HEK293 (cell line): ENCODE data around the gene PIK3R2.

Experiments
- CTCF ChIA-PET: fragments of 350-600 bp; formaldehyde crosslinking; extraction: SDS; loops from one replicate; lab custom pipeline; 2021; ENCODE audit warnings: antibody characterized with exemption; lab: Yijun Ruan, JAX
- POLR2A ChIA-PET: fragments of 300-600 bp; formaldehyde crosslinking; extraction: SDS; loops from one replicate; lab custom pipeline; 2020; ENCODE audit warnings: antibody characterized with exemption, inconsistent platforms; lab: Yijun Ruan, JAX
- H3K27ac ChIP-seq: fragments of 200-500 bp; sonication (Bioruptor generic); 2 replicates; pipeline ENCODE4 v1.5.1; 2014; ENCODE audit warnings: low read depth, low read length, control low read depth, inconsistent platforms; ENCODE audit errors: extremely low read depth
- H3K36me3 ChIP-seq, 2 experiments: fragments of 200-500 bp in 1 of 2; sonication (Bioruptor generic) in 1 of 2; 1 replicate in 1 of 2; 2 replicates in 1 of 2; pipeline ENCODE4 v1.5.1; 2014 to 2017; ENCODE audit warnings: inconsistent platforms in 2 of 2, low read length in 2 of 2; ENCODE audit not compliant: control insufficient read depth in 2 of 2, insufficient read depth in 1 of 2
- H3K4me1 ChIP-seq: fragments of 200-500 bp; sonication (Bioruptor generic); 2 replicates; pipeline ENCODE4 v1.5.1; 2014; ENCODE audit warnings: mild to moderate bottlenecking, low read length, inconsistent platforms; ENCODE audit not compliant: control insufficient read depth, insufficient read depth
- H3K4me3 ChIP-seq: 2 replicates; pipeline ENCODE4 v1.5.1; 2011; ENCODE audit warnings: low read depth, mild to moderate bottlenecking, control low read depth, low read length, moderate library complexity
- H3K9me3 ChIP-seq: fragments of 200-500 bp; sonication (Bioruptor generic); 2 replicates; pipeline ENCODE4 v1.5.1; 2014; ENCODE audit warnings: low read depth, low read length, inconsistent platforms; ENCODE audit not compliant: control insufficient read depth, insufficient read depth
- EGR2 ChIP-seq: fragments of 450-650 bp; formaldehyde crosslinking; IDR thresholded peaks from 2 replicates; pipeline ENCODE4 v1.5.1; 2016; ENCODE audit warnings: low read depth, missing biosample characterization, missing genetic modification characterization
- GLIS1 ChIP-seq: fragments of 450-650 bp; formaldehyde crosslinking; IDR thresholded peaks from 2 replicates; pipeline ENCODE4 v1.5.1; 2016; ENCODE audit warnings: missing biosample characterization, missing genetic modification characterization
- GLIS2 ChIP-seq: fragments of 450-650 bp; formaldehyde crosslinking; IDR thresholded peaks from 2 replicates; pipeline ENCODE4 v1.5.1; 2016; ENCODE audit warnings: missing biosample characterization, missing genetic modification characterization
- HOXC10 ChIP-seq: sonication (generic); formaldehyde crosslinking; IDR thresholded peaks from 2 replicates; pipeline ENCODE4 v1.8.1; 2023; ENCODE audit warnings: mild to moderate bottlenecking, missing genetic modification reagents
- HOXD13 ChIP-seq: sonication (generic); formaldehyde crosslinking; IDR thresholded peaks from 2 replicates; pipeline ENCODE4 v1.8.0; 2022; ENCODE audit warnings: missing genetic modification reagents, borderline replicate concordance
- SP2 ChIP-seq: fragments of 450-650 bp; formaldehyde crosslinking; IDR thresholded peaks from 2 replicates; pipeline ENCODE4 v1.5.1; 2016; ENCODE audit warnings: missing biosample characterization, missing genetic modification characterization
- ZFHX2 ChIP-seq: fragments of 450-650 bp; formaldehyde crosslinking; conservative IDR thresholded peaks from 2 replicates; pipeline ENCODE4 v1.5.1; 2016; ENCODE audit warnings: missing biosample characterization, missing genetic modification characterization
- ZNF16 ChIP-seq: fragments of 450-650 bp; formaldehyde crosslinking; IDR thresholded peaks from 2 replicates; pipeline ENCODE4 v1.5.1; 2016; ENCODE audit warnings: low read depth, missing biosample characterization, missing genetic modification characterization
- ZNF266 ChIP-seq: fragments of 450-650 bp; formaldehyde crosslinking; IDR thresholded peaks from 2 replicates; pipeline ENCODE4 v1.5.1; 2016; ENCODE audit warnings: missing biosample characterization, missing genetic modification characterization, low read depth
- ZNF292 ChIP-seq: fragments of 450-650 bp; formaldehyde crosslinking; IDR thresholded peaks from 2 replicates; pipeline ENCODE4 v1.5.1; 2016; ENCODE audit warnings: low read depth, missing biosample characterization, missing genetic modification characterization, borderline replicate concordance
- ZNF335 ChIP-seq: fragments of 450-650 bp; formaldehyde crosslinking; conservative IDR thresholded peaks from 2 replicates; pipeline ENCODE4 v1.5.1; 2016; ENCODE audit warnings: missing biosample characterization, missing genetic modification characterization
- ZNF341 ChIP-seq: fragments of 450-650 bp; formaldehyde crosslinking; IDR thresholded peaks from 2 replicates; pipeline ENCODE4; 2016; ENCODE audit warnings: low read depth, missing biosample characterization, missing genetic modification characterization
- ZNF391 ChIP-seq: fragments of 450-650 bp; formaldehyde crosslinking; IDR thresholded peaks from 2 replicates; pipeline ENCODE4 v1.5.1; 2016; ENCODE audit warnings: low read depth, missing biosample characterization, missing genetic modification characterization, borderline replicate concordance
- ZNF416 ChIP-seq: fragments of 450-650 bp; formaldehyde crosslinking; IDR thresholded peaks from 2 replicates; pipeline ENCODE4 v1.5.1; 2016; ENCODE audit warnings: missing biosample characterization, missing genetic modification characterization
- ZNF433 ChIP-seq: fragments of 450-650 bp; formaldehyde crosslinking; IDR thresholded peaks from 2 replicates; pipeline ENCODE4 v1.5.1; 2016; ENCODE audit warnings: missing biosample characterization, missing genetic modification characterization, low read depth
- ZNF558 ChIP-seq: fragments of 450-650 bp; formaldehyde crosslinking; IDR thresholded peaks from 2 replicates; pipeline ENCODE4 v1.5.1; 2016; ENCODE audit warnings: missing biosample characterization, missing genetic modification characterization
- ZNF621 ChIP-seq: fragments of 450-650 bp; formaldehyde crosslinking; IDR thresholded peaks from 2 replicates; pipeline ENCODE4 v1.5.1; 2017; ENCODE audit warnings: missing biosample characterization, missing genetic modification characterization
- ZNF626 ChIP-seq: fragments of 450-650 bp; sonication (Bioruptor Pico); formaldehyde crosslinking; IDR thresholded peaks from 2 replicates; pipeline ENCODE4 v1.5.1; 2018; ENCODE audit warnings: missing biosample characterization, missing genetic modification characterization, inconsistent platforms
- ZNF791 ChIP-seq: fragments of 450-650 bp; formaldehyde crosslinking; IDR thresholded peaks from 2 replicates; pipeline ENCODE4 v1.5.1; 2016; ENCODE audit warnings: missing biosample characterization, missing genetic modification characterization
- TF ChIP-seq, protein P1 (sequence below): fragments of 450-650 bp; formaldehyde crosslinking; IDR thresholded peaks from 2 replicates; pipeline ENCODE4 v1.5.1; 2017; ENCODE audit warnings: missing biosample characterization, missing genetic modification characterization
- TF ChIP-seq, protein P2 (sequence below): fragments of 450-650 bp; formaldehyde crosslinking; IDR thresholded peaks from 2 replicates; pipeline ENCODE4 v1.5.1; 2016; ENCODE audit warnings: missing biosample characterization, missing genetic modification characterization
- TF ChIP-seq, protein P3 (sequence below): fragments of 450-650 bp; formaldehyde crosslinking; IDR thresholded peaks from 2 replicates; pipeline ENCODE4 v1.5.1; 2016; ENCODE audit warnings: missing biosample characterization, missing genetic modification characterization

PIK3R2 gene

DNA sequence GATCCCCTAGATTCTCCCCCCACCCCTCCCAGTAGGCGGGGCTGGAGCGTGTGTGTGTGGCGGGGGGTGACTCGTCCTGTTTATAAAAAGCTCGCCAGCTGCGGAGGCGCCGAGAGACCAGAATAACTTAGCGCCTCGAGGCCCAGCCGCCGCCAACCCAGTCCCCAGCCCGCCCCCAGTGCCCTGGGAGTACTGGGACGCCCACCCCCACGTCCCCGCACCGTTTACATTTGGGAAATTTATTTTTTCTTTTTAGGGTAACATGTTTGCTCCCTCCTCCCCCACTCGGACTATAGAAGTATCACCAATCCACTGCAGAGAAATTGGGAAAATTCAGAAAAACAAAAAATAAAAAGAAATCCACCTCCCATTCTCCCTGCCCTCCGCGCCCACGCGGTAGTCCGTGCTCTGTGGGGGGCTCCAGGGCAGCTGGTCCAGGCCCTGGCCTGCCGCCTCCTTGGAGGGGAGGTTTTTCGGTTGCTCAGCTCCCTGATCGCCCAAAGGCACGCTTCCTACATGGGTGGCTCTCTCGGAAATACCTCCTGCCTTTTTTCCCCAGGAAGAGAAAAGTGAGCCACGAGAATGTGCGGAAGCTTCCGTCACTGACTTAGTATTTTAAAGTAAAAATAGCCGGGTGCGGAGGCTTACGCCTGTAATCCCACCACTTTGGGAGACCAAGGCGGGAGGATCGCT lies 52.4 kb downstream of the PIK3R2 start:
- ChIA-PET CTCF (interaction anchor here (0.6 to 8.5 kb wide), 7 partner anchors 14 to 92 kb away, joined by 3 to 121 read pairs (median 4); a partner anchor contains a TSS), POLR2A (interaction anchor here (0.9 to 3.1 kb wide), 5 partner anchors 12 to 75 kb away, joined by 3 to 30 read pairs (median 4); partner anchors contain the start of genes JUND and MPV17L2)
- peak; percentile 43 for TF ChIP-seq SP2
- TF ChIP-seq ZFHX2 (tag by site-specific recombination), result peak; percentile 93
- TF ChIP-seq ZNF621, result no peak
- TF ChIP-seq GLIS2 (tag by site-specific recombination), result peak; percentile 69
- TF ChIP-seq, protein P1, sequence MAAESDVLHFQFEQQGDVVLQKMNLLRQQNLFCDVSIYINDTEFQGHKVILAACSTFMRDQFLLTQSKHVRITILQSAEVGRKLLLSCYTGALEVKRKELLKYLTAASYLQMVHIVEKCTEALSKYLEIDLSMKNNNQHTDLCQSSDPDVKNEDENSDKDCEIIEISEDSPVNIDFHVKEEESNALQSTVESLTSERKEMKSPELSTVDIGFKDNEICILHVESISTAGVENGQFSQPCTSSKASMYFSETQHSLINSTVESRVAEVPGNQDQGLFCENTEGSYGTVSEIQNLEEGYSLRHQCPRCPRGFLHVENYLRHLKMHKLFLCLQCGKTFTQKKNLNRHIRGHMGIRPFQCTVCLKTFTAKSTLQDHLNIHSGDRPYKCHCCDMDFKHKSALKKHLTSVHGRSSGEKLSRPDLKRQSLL (tag by site-specific recombination), result no peak
- peak; percentile 93 for TF ChIP-seq GLIS1
- TF ChIP-seq, protein P2, sequence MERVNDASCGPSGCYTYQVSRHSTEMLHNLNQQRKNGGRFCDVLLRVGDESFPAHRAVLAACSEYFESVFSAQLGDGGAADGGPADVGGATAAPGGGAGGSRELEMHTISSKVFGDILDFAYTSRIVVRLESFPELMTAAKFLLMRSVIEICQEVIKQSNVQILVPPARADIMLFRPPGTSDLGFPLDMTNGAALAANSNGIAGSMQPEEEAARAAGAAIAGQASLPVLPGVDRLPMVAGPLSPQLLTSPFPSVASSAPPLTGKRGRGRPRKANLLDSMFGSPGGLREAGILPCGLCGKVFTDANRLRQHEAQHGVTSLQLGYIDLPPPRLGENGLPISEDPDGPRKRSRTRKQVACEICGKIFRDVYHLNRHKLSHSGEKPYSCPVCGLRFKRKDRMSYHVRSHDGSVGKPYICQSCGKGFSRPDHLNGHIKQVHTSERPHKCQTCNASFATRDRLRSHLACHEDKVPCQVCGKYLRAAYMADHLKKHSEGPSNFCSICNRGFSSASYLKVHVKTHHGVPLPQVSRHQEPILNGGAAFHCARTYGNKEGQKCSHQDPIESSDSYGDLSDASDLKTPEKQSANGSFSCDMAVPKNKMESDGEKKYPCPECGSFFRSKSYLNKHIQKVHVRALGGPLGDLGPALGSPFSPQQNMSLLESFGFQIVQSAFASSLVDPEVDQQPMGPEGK (tag by site-specific recombination), result peak; percentile 45; the same call in 1 of the 2 replicates
- TF ChIP-seq EGR2 (tag by site-specific recombination), result peak; percentile 90
- TF ChIP-seq ZNF335 (tag by site-specific recombination), result no peak
- TF ChIP-seq ZNF292, result no peak
- Histone ChIP-seq H3K27ac (peak overlapping the region; percentile 60), H3K9me3 (no peaks in the 10 kb centered on the region), H3K4me1 (peaks cover 8% of the 10 kb centered on the region), H3K4me3 (peak overlapping the region; percentile 36), H3K36me3 (peaks cover 0 to 5% of the 10 kb centered on the region in 2 experiments; a peak in 1 of 3 replicates)

DNA sequence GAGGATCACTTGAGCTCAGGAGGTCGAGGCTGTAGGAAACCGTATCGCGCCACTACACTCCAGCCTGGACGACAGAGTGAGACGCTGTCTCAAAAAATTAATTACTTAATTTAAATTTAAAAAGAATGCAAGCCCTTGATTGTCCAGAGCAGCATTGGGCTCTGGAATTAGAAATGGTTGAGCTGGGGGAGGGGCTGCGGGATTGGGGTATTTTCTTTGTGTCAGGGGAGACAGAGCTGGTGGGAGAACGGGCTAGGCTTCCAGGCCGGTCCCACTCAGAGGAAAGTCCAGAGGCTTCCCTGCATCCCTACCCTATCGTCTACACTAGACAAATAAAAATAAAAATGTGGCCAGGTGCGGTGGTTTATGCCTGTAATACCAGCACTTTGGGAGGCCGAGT lies 53.1 kb downstream of the PIK3R2 start:
- CTCF ChIA-PET, result interaction anchor here (1.1 to 8.5 kb wide), 4 partner anchors 14 to 73 kb away, joined by 4 to 121 read pairs (median 8); a partner anchor contains a TSS
- Histone ChIP-seq H3K4me3 (no peak overlapping the region), H3K9me3 (no peaks in the 10 kb centered on the region), H3K27ac (no peak overlapping the region), H3K36me3 (peaks cover 0 to 3% of the 10 kb centered on the region in 2 experiments; a peak in 1 of 3 replicates), H3K4me1 (peaks cover 8% of the 10 kb centered on the region)
- TF ChIP-seq HOXC10 (CRISPR knock-in tag), result no peak
- TF ChIP-seq ZNF626 (tag by site-specific recombination), result no peak
- no peak for TF ChIP-seq ZNF391
- TF ChIP-seq ZNF16 (tag by site-specific recombination), result no peak
- TF ChIP-seq ZNF416, result no peak
- no peak for TF ChIP-seq SP2
- TF ChIP-seq ZNF558 (tag by site-specific recombination), result no peak
- no peak for TF ChIP-seq ZNF433
- POLR2A ChIA-PET, result interaction anchor here (0.7 to 3.1 kb wide), 4 partner anchors 27 to 75 kb away, joined by 4 to 30 read pairs (median 4); partner anchors contain the start of gene JUND

DNA sequence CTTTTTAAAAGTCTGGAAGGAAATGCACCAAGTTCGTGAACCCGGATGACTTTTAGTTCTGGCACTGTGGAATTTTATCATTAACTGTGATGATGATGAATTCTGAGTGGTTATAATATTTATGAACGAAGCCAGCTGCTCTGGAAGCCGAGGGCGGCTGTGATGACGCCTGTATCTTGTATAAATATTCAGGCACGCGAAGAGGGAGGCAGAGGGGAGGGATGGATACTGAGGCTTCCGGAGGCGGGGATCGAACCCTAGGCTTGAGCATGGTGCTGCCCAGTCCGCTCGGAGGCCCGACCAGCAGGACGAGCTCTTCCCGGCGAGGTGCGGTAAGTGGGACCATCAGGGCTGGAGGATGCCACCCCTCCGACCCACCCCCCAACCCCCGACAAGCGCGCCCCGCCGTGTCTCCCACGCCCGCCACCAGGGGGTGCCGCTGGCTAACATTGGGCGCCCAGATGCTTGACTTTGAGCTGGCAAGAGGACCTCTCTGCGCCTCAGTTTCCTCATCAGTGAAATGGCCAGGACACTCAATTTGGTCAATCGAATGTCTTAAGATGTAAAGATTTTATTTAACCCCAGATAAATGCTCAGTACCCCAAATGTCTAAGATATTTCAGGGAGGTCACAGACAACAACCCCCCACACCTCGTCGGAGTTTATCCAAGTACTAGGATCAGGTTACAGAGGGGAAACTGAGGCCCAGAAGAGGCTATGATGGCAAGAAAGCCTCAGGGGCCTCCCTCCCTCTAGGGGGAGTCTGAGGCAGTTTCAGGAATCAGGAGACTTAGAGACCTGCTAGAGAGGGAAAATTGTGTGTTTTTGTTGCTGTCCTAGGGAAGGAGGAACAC lies 55.4 kb downstream of the PIK3R2 start:
- peaks cover 8% of the 10 kb centered on the region for H3K4me1 ChIP-seq
- no peaks in the 10 kb centered on the region for H3K9me3 ChIP-seq
- ChIA-PET POLR2A (interaction anchor here (0.6 kb wide), 1 partner anchor 16 kb away, joined by 3 read pairs; no protein-coding TSS in a partner anchor), CTCF (interaction anchor here (0.5 to 8.5 kb wide), 17 partner anchors 8 to 213 kb away, joined by 3 to 121 read pairs (median 4); partner anchors contain the start of genes ARRDC2 and JUND)
- no peak overlapping the region for H3K4me3 ChIP-seq
- H3K36me3 ChIP-seq, result no peaks in the 10 kb centered on the region
- no peak overlapping the region for H3K27ac ChIP-seq
- TF ChIP-seq ZNF341 (tag by site-specific recombination) (no peak; the same call in 1 of the 2 replicates), ZNF791 (tag by site-specific recombination) (no peak), HOXD13 (no peak), SP2 (peak; percentile 64), ZNF266 (tag by site-specific recombination) (no peak)
- TF ChIP-seq, protein P3, sequence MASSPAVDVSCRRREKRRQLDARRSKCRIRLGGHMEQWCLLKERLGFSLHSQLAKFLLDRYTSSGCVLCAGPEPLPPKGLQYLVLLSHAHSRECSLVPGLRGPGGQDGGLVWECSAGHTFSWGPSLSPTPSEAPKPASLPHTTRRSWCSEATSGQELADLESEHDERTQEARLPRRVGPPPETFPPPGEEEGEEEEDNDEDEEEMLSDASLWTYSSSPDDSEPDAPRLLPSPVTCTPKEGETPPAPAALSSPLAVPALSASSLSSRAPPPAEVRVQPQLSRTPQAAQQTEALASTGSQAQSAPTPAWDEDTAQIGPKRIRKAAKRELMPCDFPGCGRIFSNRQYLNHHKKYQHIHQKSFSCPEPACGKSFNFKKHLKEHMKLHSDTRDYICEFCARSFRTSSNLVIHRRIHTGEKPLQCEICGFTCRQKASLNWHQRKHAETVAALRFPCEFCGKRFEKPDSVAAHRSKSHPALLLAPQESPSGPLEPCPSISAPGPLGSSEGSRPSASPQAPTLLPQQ (tag by site-specific recombination), result no peak
